ENCODE measurements around the gene EIF1AY.
"Not testable (repeated sequence)": the region's sequence is repeated elsewhere in the genome, so short reads cannot be mapped to it uniquely, and the experiment has no call there.

EIF1AY gene

GRCh38 chrY:20575531-20576121 lies at the start of gene EIF1AY:
TSS of gene EIF1AY (plus strand) at chrY:20575776. CDS start at chrY:20575872, 96 bp downstream.
- DNase-seq (ENCODE audit: low read depth in 3 of 3), result peak in 2 of 3 donors; percentile 70 to 82

GRCh38 chrY:20528435-20528834 lies 47.1 kb upstream of the EIF1AY start:
- no peak for DNase-seq (ENCODE audit: low read depth in 3 of 3)

GRCh38 chrY:20538186-20538585 lies 37.4 kb upstream of the EIF1AY start:
- DNase-seq (ENCODE audit: low read depth in 3 of 3), result no peak

GRCh38 chrY:20538933-20539332 lies 36.6 kb upstream of the EIF1AY start:
- DNase-seq (ENCODE audit: low read depth in 3 of 3), result no peak

- no peak for DNase-seq (ENCODE audit: low read depth in 3 of 3)
Measured at GRCh38 chrY:20544451-20544960, 31.1 kb upstream of the EIF1AY start.

- DNase-seq (ENCODE audit: low read depth in 3 of 3), result no peak
Measured at GRCh38 chrY:20546071-20546470, 29.5 kb upstream of the EIF1AY start.

GRCh38 chrY:20549289-20549688 lies 26.3 kb upstream of the EIF1AY start:
- DNase-seq (ENCODE audit: low read depth in 3 of 3), result no peak

- no peak for DNase-seq (ENCODE audit: low read depth in 3 of 3)
Measured at GRCh38 chrY:20551840-20552239, 23.7 kb upstream of the EIF1AY start.

GRCh38 chrY:20552764-20553323 lies 22.7 kb upstream of the EIF1AY start:
- not testable (repeated sequence) for DNase-seq (ENCODE audit: low read depth in 3 of 3)

GRCh38 chrY:20555820-20556219 lies 19.8 kb upstream of the EIF1AY start:
- DNase-seq (ENCODE audit: low read depth in 3 of 3), result no peak

- DNase-seq (ENCODE audit: low read depth in 3 of 3), result no peak
Measured at GRCh38 chrY:20558677-20559076, 16.9 kb upstream of the EIF1AY start.

- no peak for DNase-seq (ENCODE audit: low read depth in 3 of 3)
Measured at GRCh38 chrY:20559873-20560512, 15.6 kb upstream of the EIF1AY start.

- no peak for DNase-seq (ENCODE audit: low read depth in 3 of 3)
Measured at GRCh38 chrY:20571306-20571705, 4.3 kb upstream of the EIF1AY start.

GRCh38 chrY:20576506-20576905 lies 930 bp downstream of the EIF1AY start:
- DNase-seq (ENCODE audit: low read depth in 3 of 3), result no peak

- DNase-seq (ENCODE audit: low read depth in 3 of 3), result no peak
Measured at GRCh38 chrY:20578206-20578605, 2.6 kb downstream of the EIF1AY start.

- DNase-seq (ENCODE audit: low read depth in 3 of 3), result no peak
Measured at GRCh38 chrY:20581687-20582086, 6.1 kb downstream of the EIF1AY start.

- DNase-seq (ENCODE audit: low read depth in 3 of 3), result no peak
Measured at GRCh38 chrY:20586161-20586560, 10.6 kb downstream of the EIF1AY start.
